Activated CD4-positive, alpha-beta T cell treated with anti-CD3 and anti-CD28 coated beads, Interleukin-2, amount 50 U/mL, for 4 hours (primary cell): ENCODE results near the gene SLC66A2.

Experiments used
- DNase-seq, 2 experiments: peaks; one replicate each; pipeline ENCODE4 v3.0.0-alpha.2; 2020

SLC66A2 gene

DNA sequence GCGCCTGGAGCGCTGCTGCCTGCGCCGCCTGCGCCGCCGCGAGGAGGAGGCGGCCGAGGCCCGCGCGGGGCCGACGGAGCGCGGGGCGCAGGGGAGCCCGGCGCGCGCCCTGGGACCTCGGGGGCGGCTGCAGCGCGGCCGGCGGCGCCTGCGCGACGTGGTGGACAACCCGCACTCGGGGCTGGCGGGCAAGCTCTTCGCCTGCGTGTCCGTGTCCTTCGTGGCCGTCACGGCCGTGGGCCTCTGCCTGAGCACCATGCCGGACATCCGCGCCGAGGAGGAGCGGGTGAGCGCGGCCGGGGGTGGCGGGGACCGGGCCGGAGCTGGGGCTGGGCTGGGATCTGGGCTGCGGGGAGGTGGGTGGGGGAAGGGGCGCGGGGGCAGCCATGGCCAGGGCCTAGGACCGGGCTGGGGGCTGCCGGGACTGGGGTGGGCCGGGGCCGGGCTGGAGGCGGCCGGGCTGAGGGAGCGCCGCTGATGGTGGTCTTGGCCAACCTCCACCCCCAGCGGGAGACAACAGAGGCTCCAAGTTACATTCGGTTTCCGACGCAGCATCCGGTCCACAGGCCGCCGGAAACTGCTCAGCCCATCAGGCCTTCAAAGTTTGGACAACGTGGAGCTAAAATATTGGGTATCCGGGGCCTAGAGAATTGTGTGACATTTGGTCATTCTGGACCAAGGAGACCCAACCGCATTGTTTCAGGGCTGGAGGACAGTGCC lies 87.3 kb downstream of the SLC66A2 start:
- DNase-seq: no peak

GRCh38 chr18:79863161-79864005 lies 88.1 kb downstream of the SLC66A2 start:
- no peak for DNase-seq

DNA sequence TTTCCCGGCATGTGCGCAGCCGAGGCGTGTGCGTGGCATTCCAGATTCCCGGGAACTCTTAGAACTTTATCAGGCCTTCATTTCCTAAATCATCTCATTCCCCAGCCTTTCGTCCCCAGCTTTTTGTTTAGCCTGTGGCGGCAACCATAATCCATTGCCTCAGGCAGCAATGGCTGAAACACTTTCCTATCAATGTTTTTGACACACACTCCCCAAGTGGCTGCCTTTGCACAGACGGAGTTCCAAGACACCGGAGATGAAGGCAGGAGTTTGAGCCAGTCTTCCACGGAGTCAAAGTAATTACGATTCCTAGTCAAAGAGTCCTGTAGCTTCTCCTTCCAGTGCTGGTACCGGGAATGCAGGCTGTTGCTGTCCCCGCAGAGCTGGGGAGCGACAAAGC lies 88.9 kb downstream of the SLC66A2 start:
- no peak for DNase-seq

DNA sequence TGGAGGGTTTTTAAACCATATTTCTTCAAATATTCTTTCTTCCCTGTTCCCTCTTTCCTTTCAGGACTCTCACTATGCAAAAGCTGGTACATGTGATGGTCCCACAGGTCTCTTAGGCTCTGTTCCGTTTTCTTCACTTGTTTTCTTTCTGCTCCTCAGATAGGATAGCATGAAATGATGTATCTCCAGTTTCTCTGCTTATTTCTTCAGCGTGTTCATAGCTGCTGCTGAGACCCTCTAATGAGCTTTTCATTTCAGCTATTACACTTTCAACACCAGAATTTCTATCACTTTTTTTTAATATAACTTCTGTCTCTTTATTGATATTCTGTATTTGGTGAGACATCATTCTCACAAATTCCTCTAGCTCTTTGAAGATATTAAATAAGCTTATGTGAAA lies 89.8 kb downstream of the SLC66A2 start:
- no peak for DNase-seq

DNA sequence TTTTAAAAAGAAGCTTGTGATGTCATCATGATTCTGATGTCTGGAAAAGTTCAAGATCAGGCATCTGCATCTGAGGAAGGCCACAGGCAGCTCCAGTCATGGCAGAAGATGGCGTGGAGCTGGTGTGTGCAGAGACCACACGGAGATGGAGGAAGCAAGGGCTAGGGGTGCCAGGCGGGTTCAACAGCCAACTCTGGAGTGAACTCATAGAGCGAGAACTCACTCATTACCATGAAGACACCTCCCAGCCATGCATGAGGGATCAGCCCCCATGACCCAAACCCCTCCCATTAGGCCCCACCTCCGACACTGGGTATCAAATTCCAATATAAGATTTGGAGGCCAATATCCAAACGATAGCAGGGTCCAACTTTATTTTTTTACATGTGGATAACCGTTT lies 92.1 kb downstream of the SLC66A2 start:
- DNase-seq: no peak

DNA sequence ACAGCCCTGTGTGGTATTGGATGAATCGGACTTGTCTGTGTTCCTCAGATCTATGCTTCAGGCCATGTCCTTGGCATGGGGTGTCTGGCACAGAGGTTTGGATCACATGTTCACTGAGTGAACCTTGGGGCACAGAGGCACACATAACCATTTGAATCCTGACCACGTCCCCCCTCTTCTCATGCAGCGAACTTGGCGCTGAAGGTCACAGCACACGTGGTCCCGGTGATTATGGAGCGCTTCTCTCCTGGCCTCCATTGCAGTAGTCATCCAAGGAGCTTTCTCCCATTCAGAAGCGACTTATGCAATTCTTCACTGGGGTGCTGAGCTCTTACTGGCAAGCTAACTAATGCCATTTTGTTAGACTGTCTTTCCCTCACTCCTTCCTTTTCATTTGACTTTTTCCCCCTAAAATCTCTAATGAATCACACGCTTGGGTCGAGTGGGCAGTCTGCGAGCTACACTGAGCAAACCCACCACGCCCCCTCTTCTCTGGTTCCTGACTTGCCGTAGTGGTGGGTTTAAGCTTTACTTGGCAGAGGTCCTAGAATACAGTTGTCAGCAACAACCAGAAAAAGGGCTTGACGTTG lies 94.3 kb downstream of the SLC66A2 start:
- no peak for DNase-seq

- DNase-seq: no peak
Measured at GRCh38 chr18:79856119-79857007, 95.1 kb downstream of the SLC66A2 start.

GRCh38 chr18:79855147-79855933 lies 96.1 kb downstream of the SLC66A2 start:
- DNase-seq: no peak

- DNase-seq: no peak
Measured at GRCh38 chr18:79853993-79854364, 97.5 kb downstream of the SLC66A2 start.

- DNase-seq: no peak
Measured at GRCh38 chr18:79853303-79853992, 98.0 kb downstream of the SLC66A2 start.

DNA sequence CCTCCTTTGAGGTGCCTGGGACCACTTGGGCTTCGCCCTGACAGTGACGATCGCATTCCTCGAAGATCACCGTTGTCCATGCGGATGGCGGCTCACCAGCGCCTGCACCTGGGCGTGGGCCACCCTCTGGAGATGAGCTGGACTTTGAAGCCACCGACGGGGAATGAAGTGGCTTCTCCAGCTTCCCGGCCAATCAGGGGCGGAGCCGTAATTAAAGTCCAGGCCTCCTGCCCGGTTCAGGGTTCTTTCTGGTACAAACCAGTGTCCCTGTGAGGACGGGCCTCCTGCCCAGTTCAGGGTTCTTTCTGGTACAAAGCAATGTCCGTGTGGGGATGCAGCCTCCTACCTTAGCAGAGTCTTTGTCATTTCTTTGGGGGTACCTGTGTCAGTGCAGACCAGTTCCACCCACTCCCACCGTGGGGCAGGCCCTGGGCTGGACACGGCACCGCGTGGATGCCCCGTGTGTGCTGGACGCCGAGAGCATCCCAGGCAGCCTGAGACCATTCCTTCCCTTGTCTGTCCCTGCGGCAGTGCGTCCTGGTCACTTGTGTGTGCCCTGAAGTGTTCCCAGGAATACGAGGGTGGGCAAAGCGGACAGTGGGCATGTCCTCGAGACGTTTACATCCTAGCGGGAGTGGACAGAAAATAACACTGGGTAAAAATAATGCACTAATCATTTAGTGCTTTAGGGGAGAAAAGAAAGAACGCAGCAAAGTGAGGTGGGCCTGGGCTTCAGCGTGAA lies 98.7 kb downstream of the SLC66A2 start:
- no peak for DNase-seq
